Measurements from ENCODE around the gene MRPL19. TPM values are rescaled to one million over a fixed set of nuclear protein-coding genes. Genes with fewer than 3 reads are reported as not detected.

Gene MRPL19
- 10 to 100 TPM; 34.1 to 47.5 TPM for total RNA-seq

GRCh38 chr2:75646583-75647425 lies at the start of gene MRPL19:
MRPL19 (plus strand) TSS chr2:75646783; CDS start chr2:75646808, 25 bp downstream.
- peak within 1 kb of the TSS; percentile 70 to 78 for H3K27ac ChIP-seq
- TF ChIP-seq, protein P1, sequence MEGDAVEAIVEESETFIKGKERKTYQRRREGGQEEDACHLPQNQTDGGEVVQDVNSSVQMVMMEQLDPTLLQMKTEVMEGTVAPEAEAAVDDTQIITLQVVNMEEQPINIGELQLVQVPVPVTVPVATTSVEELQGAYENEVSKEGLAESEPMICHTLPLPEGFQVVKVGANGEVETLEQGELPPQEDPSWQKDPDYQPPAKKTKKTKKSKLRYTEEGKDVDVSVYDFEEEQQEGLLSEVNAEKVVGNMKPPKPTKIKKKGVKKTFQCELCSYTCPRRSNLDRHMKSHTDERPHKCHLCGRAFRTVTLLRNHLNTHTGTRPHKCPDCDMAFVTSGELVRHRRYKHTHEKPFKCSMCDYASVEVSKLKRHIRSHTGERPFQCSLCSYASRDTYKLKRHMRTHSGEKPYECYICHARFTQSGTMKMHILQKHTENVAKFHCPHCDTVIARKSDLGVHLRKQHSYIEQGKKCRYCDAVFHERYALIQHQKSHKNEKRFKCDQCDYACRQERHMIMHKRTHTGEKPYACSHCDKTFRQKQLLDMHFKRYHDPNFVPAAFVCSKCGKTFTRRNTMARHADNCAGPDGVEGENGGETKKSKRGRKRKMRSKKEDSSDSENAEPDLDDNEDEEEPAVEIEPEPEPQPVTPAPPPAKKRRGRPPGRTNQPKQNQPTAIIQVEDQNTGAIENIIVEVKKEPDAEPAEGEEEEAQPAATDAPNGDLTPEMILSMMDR (IDR thresholded peaks at IDR 0.05): no peak
- TF ChIP-seq POLR2A (IDR thresholded peaks at IDR 0.05) (peak; percentile 17), POLR2AphosphoS5 (IDR thresholded peaks at IDR 0.05) (peak; percentile 95)
- WGBS: under 1% methylated on average over 43 of the region's 60 CpGs
- H3K4me3 ChIP-seq: peak within 1 kb of the TSS; percentile 84
- H3K36me3 ChIP-seq: no peaks in the 10 kb centered on the region
- H3K4me1 ChIP-seq (replicated peaks): peaks cover 5% of the 10 kb centered on the region
- peak; percentile 92 for DNase-seq (ENCODE audit: low spot score)
- no peaks in the 10 kb centered on the region for H3K9me3 ChIP-seq
- H3K27me3 ChIP-seq (replicated peaks; ENCODE audit: insufficient read depth): no peaks in the 10 kb centered on the region
- intact Hi-C loops (cut with DNase I): no loop called here

- no peaks in the 10 kb centered on the region for H3K36me3 ChIP-seq
- no peaks in the 10 kb centered on the region for H3K9me3 ChIP-seq
- intact Hi-C loops (cut with DNase I): no loop called here
- no peak for DNase-seq (ENCODE audit: low spot score)
- TF ChIP-seq POLR2AphosphoS5 (IDR thresholded peaks at IDR 0.05) (no peak), POLR2A (IDR thresholded peaks at IDR 0.05) (no peak)
- TF ChIP-seq, protein P1 (IDR thresholded peaks at IDR 0.05): no peak
- H3K4me3 ChIP-seq: no peak overlapping the region
- no peak overlapping the region for H3K27ac ChIP-seq
- 86% methylated on average over 4 of the region's 4 CpGs for WGBS
- no peaks in the 10 kb centered on the region for H3K27me3 ChIP-seq (replicated peaks; ENCODE audit: insufficient read depth)
- no peaks in the 10 kb centered on the region for H3K4me1 ChIP-seq (replicated peaks)
Measured at GRCh38 chr2:75596784-75597183, 49.8 kb upstream of the MRPL19 start.

DNA sequence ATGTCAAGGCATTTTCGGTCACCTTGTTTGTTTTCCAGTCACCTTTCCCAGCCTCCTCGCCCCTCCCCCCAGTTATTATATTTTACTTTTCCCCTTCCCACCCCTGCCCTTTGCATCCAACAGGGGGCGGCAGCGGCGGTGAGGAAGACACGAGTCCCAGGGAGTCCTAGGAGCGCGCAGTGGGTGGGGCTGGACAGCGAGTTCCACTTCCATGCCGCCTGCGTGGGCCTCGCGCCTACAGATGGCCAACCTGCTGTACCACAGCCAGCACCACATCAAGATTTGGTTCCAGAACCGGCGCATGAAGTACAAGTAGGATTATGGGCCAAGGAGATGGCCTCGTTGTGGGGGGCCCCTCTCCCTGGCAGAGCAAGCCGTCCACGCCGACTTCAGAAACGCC lies 48.6 kb upstream of the MRPL19 start:
- H3K36me3 ChIP-seq: no peaks in the 10 kb centered on the region
- no peaks in the 10 kb centered on the region for H3K27me3 ChIP-seq (replicated peaks; ENCODE audit: insufficient read depth)
- H3K27ac ChIP-seq: no peak overlapping the region
- TF ChIP-seq, protein P1 (IDR thresholded peaks at IDR 0.05): no peak
- TF ChIP-seq POLR2A (IDR thresholded peaks at IDR 0.05): no peak
- no peak for TF ChIP-seq POLR2AphosphoS5 (IDR thresholded peaks at IDR 0.05)
- intact Hi-C loops (cut with DNase I): no loop called here
- no peak for DNase-seq (ENCODE audit: low spot score)
- 91% methylated on average over 19 of the region's 20 CpGs for WGBS
- H3K4me1 ChIP-seq (replicated peaks): no peaks in the 10 kb centered on the region
- H3K9me3 ChIP-seq: no peaks in the 10 kb centered on the region
- no peak overlapping the region for H3K4me3 ChIP-seq

- no peaks in the 10 kb centered on the region for H3K9me3 ChIP-seq
- no peak for DNase-seq (ENCODE audit: low spot score)
- no peak overlapping the region for H3K27ac ChIP-seq
- 91% methylated on average over 8 of the region's 8 CpGs for WGBS
- no peaks in the 10 kb centered on the region for H3K36me3 ChIP-seq
- H3K4me1 ChIP-seq (replicated peaks): no peaks in the 10 kb centered on the region
- TF ChIP-seq, protein P1 (IDR thresholded peaks at IDR 0.05): no peak
- TF ChIP-seq POLR2AphosphoS5 (IDR thresholded peaks at IDR 0.05) (no peak), POLR2A (IDR thresholded peaks at IDR 0.05) (no peak)
- intact Hi-C loops (cut with DNase I): no loop called here
- no peak overlapping the region for H3K4me3 ChIP-seq
- no peaks in the 10 kb centered on the region for H3K27me3 ChIP-seq (replicated peaks; ENCODE audit: insufficient read depth)
Measured at GRCh38 chr2:75598589-75599155, 47.9 kb upstream of the MRPL19 start.
